K562 (cell line): ENCODE results near the gene PDE9A. TPM values are rescaled to one million over a fixed set of nuclear protein-coding genes. Genes with fewer than 3 reads are reported as not detected.

ENCODE experiments used
- ATAC-seq: fragments of 200-7000 bp; cut with Tn5 transposase; 3 replicates; pipeline ENCODE4 v1.9.1; 2020; ENCODE audit warnings: moderate library complexity
- BruUV-seq: library from RNA; stranded (reverse); fragments of 400-500 nt; replicated peaks from 2 replicates; lab custom pipeline; 2021; lab: Mats Ljungman, UMichigan
- CTCF ChIA-PET: fragments of 300-600 bp; formaldehyde crosslinking; extraction: SDS; loops from one replicate; lab custom pipeline; 2021; ENCODE audit warnings: low intra/inter-chr PET ratio; lab: Yijun Ruan, JAX
- POLR2A ChIA-PET: fragments of 300-600, 350-650 bp; sonication (Branson Sonifier 250); formaldehyde crosslinking; extraction: SDS; loops from one replicate; lab custom pipeline; 2021; ENCODE audit warnings: antibody characterized with exemption, inconsistent platforms; lab: Yijun Ruan, JAX
- DNase-seq, 4 experiments: peaks; one replicate each; pipeline versions ENCODE4 v3.0.0 to v3.0.0-alpha.2; 2011 to 2018; ENCODE audit warnings: low spot score in 3 of 4, mixed read lengths in 3 of 4; ENCODE audit errors: extremely low read depth in 1 of 4
- FAIRE-seq: peaks from 2 replicates; lab custom pipeline; 2011; peaks lifted over from hg19 to GRCh38; lab: Jason Lieb, UNC
- H2AFZ ChIP-seq: 2 replicates; pipeline ENCODE4 v1.6.0; 2011; ENCODE audit warnings: low read depth, low read length, control low read depth, inconsistent platforms
- H3K27ac ChIP-seq: fragments of 200-600 bp; 3 replicates; pipeline ENCODE4 v1.8.0; 2011; ENCODE audit warnings: low read depth, mild to moderate bottlenecking, control low read depth, inconsistent platforms, low read length, moderate library complexity, mixed read lengths; ENCODE audit errors: extremely low read depth
- H3K27me3 ChIP-seq, 2 experiments: fragments of 300-600 bp in 1 of 2; 2 replicates in 1 of 2; 3 replicates in 1 of 2; pipeline versions ENCODE4 v1.6.0 to v1.8.0; 2011; ENCODE audit warnings: inconsistent platforms in 2 of 2, low read length in 2 of 2, mild to moderate bottlenecking in 1 of 2, mixed read lengths in 1 of 2, moderate library complexity in 1 of 2; ENCODE audit not compliant: control insufficient read depth in 2 of 2, insufficient read depth in 2 of 2
- H3K36me3 ChIP-seq: fragments of 300-600 bp; 3 replicates; pipeline ENCODE4 v1.8.0; 2011; ENCODE audit warnings: mild to moderate bottlenecking, low read length, inconsistent platforms; ENCODE audit not compliant: control insufficient read depth, insufficient read depth
- H3K4me1 ChIP-seq, 2 experiments: fragments of 200-600 bp in 1 of 2; replicated peaks in 1 of 2; 2 replicates in 1 of 2; 3 replicates in 1 of 2; pipeline versions ENCODE4 v1.5.1 to v1.8.0; 2011; ENCODE audit warnings: inconsistent platforms in 2 of 2, low read length in 2 of 2, mild to moderate bottlenecking in 1 of 2, mixed read lengths in 1 of 2, moderate library complexity in 1 of 2; ENCODE audit not compliant: control insufficient read depth in 2 of 2, insufficient read depth in 2 of 2
- H3K4me2 ChIP-seq: 2 replicates; pipeline ENCODE4 v1.6.1; 2011; ENCODE audit warnings: low read length, control low read depth, inconsistent platforms, mixed read lengths; ENCODE audit not compliant: insufficient read depth
- H3K4me3 ChIP-seq: fragments of 200-600 bp; sonication (generic), shearing (Covaris generic); 2 replicates; pipeline ENCODE4 v1.5.1; 2016; ENCODE audit warnings: control low read depth, inconsistent platforms
- H3K79me2 ChIP-seq: fragments of 200-600 bp; 3 replicates; pipeline ENCODE4 v1.8.0; 2011; ENCODE audit warnings: low read length, inconsistent platforms; ENCODE audit not compliant: control insufficient read depth, insufficient read depth
- H3K9ac ChIP-seq, 2 experiments: 2 replicates each; pipeline versions ENCODE4 v1.6.0 to v1.6.1; 2011; ENCODE audit warnings: low read depth in 2 of 2, low read length in 2 of 2, control low read depth in 1 of 2, inconsistent platforms in 1 of 2, mild to moderate bottlenecking in 1 of 2, mixed read lengths in 1 of 2; ENCODE audit not compliant: insufficient read depth in 1 of 2
- H3K9me1 ChIP-seq: one replicate; pipeline ENCODE4 v1.6.0; 2011; ENCODE audit warnings: inconsistent platforms, mild to moderate bottlenecking, low read length, moderate library complexity; ENCODE audit not compliant: control insufficient read depth, insufficient read depth
- H3K9me3 ChIP-seq: replicated peaks from 2 replicates; pipeline ENCODE4 v1.5.1; 2011; ENCODE audit warnings: low read depth, low read length, inconsistent platforms; ENCODE audit not compliant: control insufficient read depth, insufficient read depth
- H4K20me1 ChIP-seq: replicated peaks from 2 replicates; pipeline ENCODE4 v1.6.1; 2011; ENCODE audit warnings: low read length, inconsistent platforms, mixed read lengths; ENCODE audit not compliant: control insufficient read depth, insufficient read depth
- ATF7 ChIP-seq: fragments of 450-650 bp; IDR thresholded peaks from 2 replicates; pipeline ENCODE4 v1.7.1; 2014; ENCODE audit warnings: mild to moderate bottlenecking, moderate library complexity
- BRCA1 ChIP-seq, 2 experiments: fragments of 450-650 bp in 1 of 2; sonication (generic) in 1 of 2; formaldehyde crosslinking in 1 of 2; IDR thresholded peaks; 2 replicates each; pipeline versions ENCODE4 v1.5.0 to v1.6.1; 2017 to 2020; ENCODE audit warnings: mild to moderate bottlenecking in 1 of 2, missing genetic modification reagents in 1 of 2
- HDAC3 ChIP-seq: fragments of 450-650 bp; IDR thresholded peaks from 2 replicates; pipeline ENCODE4 v1.6.1; 2018; ENCODE audit warnings: borderline replicate concordance, mild to moderate bottlenecking, moderate library complexity; ENCODE audit not compliant: partially characterized antibody
- NUFIP1 ChIP-seq: fragments of 450-650 bp; IDR thresholded peaks from 2 replicates; pipeline ENCODE4 v1.6.1; 2018; ENCODE audit not compliant: partially characterized antibody
- PCBP2 ChIP-seq: fragments of 200-400 bp; formaldehyde crosslinking; IDR thresholded peaks from 2 replicates; pipeline ENCODE4 v1.6.1; 2018; ENCODE audit warnings: low read length, low read depth, mild to moderate bottlenecking, moderate library complexity; ENCODE audit not compliant: poor library complexity, severe bottlenecking
- POLR2A ChIP-seq: fragments of 450-650 bp; conservative IDR thresholded peaks from 2 replicates; pipeline ENCODE4 v1.6.1; 2016
- PTTG1 ChIP-seq: fragments of 450-650 bp; IDR thresholded peaks from 2 replicates; pipeline ENCODE4 v1.6.1; 2016; ENCODE audit warnings: low read depth, mild to moderate bottlenecking, missing genetic modification characterization, missing compliant biosample characterization
- SIN3A ChIP-seq, 2 experiments: fragments of 150-350 bp in 1 of 2; IDR thresholded peaks; 2 replicates each; pipeline ENCODE4 v1.6.1; 2011 to 2016; ENCODE audit warnings: borderline replicate concordance in 2 of 2, low read depth in 2 of 2, low read length in 2 of 2, mild to moderate bottlenecking in 2 of 2, moderate library complexity in 2 of 2; ENCODE audit not compliant: control insufficient read depth in 1 of 2
- TAF1 ChIP-seq: IDR thresholded peaks from 2 replicates; pipeline ENCODE4 v1.6.1; 2011; ENCODE audit warnings: mild to moderate bottlenecking, low read length, moderate library complexity; ENCODE audit not compliant: insufficient read depth, control insufficient read depth, severe bottlenecking; ENCODE audit errors: extremely low read depth
- ZBTB7A ChIP-seq: IDR thresholded peaks from 2 replicates; pipeline ENCODE4 v1.6.1; 2011; ENCODE audit warnings: low read depth, mild to moderate bottlenecking, low read length, moderate library complexity, borderline replicate concordance; ENCODE audit not compliant: control insufficient read depth
- ZNF212 ChIP-seq: fragments of 450-650 bp; formaldehyde crosslinking; IDR thresholded peaks from 2 replicates; pipeline ENCODE4 v1.4.0; 2020; ENCODE audit warnings: mild to moderate bottlenecking
- WGBS: fragments of 100-300 bp; shearing (Covaris generic); methylation state at CpG from one replicate; pipeline ENCODE4 v1.1.6; 2016; ENCODE audit warnings: low coverage, mixed read lengths; ENCODE audit not compliant: insufficient coverage; ENCODE audit errors: missing lambda C conversion rate; 5-methylcytosine and 5-hydroxymethylcytosine counted together
- in situ Hi-C: fragments of 300-500 bp; cut with MboI; formaldehyde crosslinking; loops from 4 replicates; pipeline ENCODE4 v1.15.0; 2018; ENCODE audit warnings: inconsistent platforms, mixed read lengths
- intact Hi-C: fragments of 100-400 bp; cut with micrococcal nuclease; formaldehyde crosslinking; loops from 2 replicates; pipeline ENCODE4 v1.14.2; 2022
- polyA plus RNA-seq, 8 experiments: library from polyadenylated mRNA; depleted of rRNA in 4 of 8; stranded (reverse) in 5 of 8; unstranded in 3 of 8; fragments of >200 nt; fragmentation: Nextera tagmentation in 2 of 8; fragmentation: Illumina TruSeq in 1 of 8; extraction: Ambion mirVana in 2 of 8; extraction: Trizol in 1 of 8; gene quantifications; 2 replicates each; pipeline versions ENCODE4 v1.2.1 to v1.2.3, GENCODE V29; 2011 to 2014; ENCODE audit warnings: inconsistent platforms in 1 of 8, missing spikeins in 1 of 8
- total RNA-seq, 7 experiments: library from RNA; depleted of rRNA in 6 of 7; stranded (reverse); fragments of >200 nt in 6 of 7; fragmentation: Illumina TruSeq in 2 of 7; extraction: Trizol in 2 of 7; gene quantifications; 2 replicates each; pipeline versions ENCODE4 v1.2.1 to v1.2.3, GENCODE V29; 2011 to 2021; ENCODE audit warnings: low replicate concordance in 1 of 7
- TF ChIP-seq, protein P1 (sequence below): fragments of 450-650 bp; IDR thresholded peaks from 2 replicates; pipeline ENCODE4 v1.6.1; 2014; ENCODE audit warnings: low read depth, mild to moderate bottlenecking, moderate library complexity, borderline replicate concordance
- TF ChIP-seq, protein P2 (sequence below), 3 experiments: IDR thresholded peaks in 2 of 3; conservative IDR thresholded peaks in 1 of 3; 2 replicates each; pipeline ENCODE4 v1.5.1; 2011 to 2012; ENCODE audit warnings: low read length in 3 of 3, mild to moderate bottlenecking in 3 of 3, control low read depth in 2 of 3, improper control_type of control experiment in 1 of 3, inconsistent platforms in 1 of 3, low read depth in 1 of 3, mixed read lengths in 1 of 3, moderate library complexity in 1 of 3; ENCODE audit not compliant: insufficient read depth in 2 of 3
- TF ChIP-seq, protein P3 (sequence below): fragments of 450-650 bp; formaldehyde crosslinking; IDR thresholded peaks from 2 replicates; pipeline ENCODE4 v1.4.0; 2020; ENCODE audit warnings: mild to moderate bottlenecking

Gene PDE9A
- total and polyA plus RNA-seq, 9 of the 15 experiments (the other 6 are each of a cell fraction or from before 2014, with no cell fraction given) = 0.07 to 0.27 TPM; not detected in 7

DNA sequence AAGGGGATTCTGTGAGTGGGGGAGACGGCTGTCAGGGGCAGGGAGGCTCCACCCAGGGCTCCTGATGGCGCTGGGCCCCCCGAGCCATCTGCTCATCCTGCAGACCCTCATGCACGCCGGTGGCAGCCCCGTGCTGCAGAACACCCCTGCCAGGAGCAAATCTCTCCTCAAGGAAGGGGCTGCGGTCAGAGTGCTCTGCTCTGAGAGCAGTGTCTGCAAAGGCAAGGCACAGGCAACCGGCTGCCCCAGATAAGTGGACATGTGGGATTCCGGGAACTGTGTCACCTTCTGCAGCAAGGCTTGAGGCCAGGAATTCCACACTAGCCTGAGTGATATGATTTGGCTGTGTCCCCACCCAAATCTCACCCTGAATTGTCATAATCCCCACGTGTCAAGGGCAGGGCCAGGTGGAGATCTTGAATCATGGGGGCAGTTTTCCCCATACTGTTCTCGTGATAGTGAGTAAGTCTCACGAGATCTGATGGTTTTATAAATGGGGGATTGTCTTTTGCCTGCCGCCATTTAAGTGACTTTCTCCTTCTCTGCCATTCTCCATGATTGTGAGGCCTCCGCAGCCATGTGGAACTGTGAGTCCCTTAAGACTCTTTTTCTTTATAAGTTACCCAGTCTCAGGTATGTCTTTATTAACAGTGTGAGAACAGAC is 101.0 kb downstream of the PDE9A start (continued):
- no peak for TF ChIP-seq HDAC3
- no peak for TF ChIP-seq POLR2A
- TF ChIP-seq, protein P1, sequence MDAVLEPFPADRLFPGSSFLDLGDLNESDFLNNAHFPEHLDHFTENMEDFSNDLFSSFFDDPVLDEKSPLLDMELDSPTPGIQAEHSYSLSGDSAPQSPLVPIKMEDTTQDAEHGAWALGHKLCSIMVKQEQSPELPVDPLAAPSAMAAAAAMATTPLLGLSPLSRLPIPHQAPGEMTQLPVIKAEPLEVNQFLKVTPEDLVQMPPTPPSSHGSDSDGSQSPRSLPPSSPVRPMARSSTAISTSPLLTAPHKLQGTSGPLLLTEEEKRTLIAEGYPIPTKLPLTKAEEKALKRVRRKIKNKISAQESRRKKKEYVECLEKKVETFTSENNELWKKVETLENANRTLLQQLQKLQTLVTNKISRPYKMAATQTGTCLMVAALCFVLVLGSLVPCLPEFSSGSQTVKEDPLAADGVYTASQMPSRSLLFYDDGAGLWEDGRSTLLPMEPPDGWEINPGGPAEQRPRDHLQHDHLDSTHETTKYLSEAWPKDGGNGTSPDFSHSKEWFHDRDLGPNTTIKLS = 0 out of 2 replicates have a peak, but pooled peaks have one; percentile 26
- TF ChIP-seq ZBTB7A = no peak

DNA sequence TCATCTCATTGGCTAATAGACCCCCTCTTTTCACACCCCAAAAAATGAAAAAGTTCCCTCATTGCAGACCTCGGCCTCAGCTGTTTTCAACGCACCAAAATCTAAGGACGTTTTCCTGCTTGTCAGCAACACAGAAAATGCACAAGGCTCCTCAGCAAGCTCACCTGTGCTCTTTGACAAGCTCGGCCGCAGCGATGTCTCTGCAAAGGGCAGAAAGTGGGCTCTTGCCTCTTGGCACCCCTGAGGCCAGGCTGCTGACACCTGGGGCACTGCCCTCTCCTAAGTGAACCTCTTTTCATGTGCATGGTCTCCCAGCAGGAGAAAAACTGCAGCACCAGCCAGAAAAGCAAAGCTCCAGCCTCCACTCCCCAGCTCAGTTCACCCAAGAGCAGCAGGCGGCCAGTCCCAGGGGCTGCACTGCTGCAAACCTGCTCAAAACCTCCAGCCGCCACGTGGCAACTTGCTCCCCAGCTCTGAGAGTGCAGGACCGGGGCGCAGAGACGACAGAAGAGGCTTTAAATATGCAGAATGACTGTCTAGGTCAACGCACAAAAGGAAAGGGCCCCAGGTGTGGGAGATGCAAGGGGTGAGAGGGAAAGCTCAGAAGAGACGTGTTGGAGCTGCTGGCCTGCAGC is 101.7 kb downstream of the PDE9A start:
- Histone ChIP-seq H3K79me2 (no peaks in the 10 kb centered on the region), H4K20me1 (peaks cover 14% of the 10 kb centered on the region; the same call in 1 of the 2 replicates), H3K4me1 (peaks cover 0 to 24% of the 10 kb centered on the region in 2 experiments; a peak in 3 of 5 replicates), H3K4me2 (no peak overlapping the region), H2AFZ (no peak overlapping the region), H3K36me3 (no peaks in the 10 kb centered on the region), H3K4me3 (no peak overlapping the region), H3K9ac (no peak overlapping the region), H3K9me3 (no peaks in the 10 kb centered on the region), H3K27ac (no peak overlapping the region), H3K27me3 (peaks cover 67 to 90% of the 10 kb centered on the region in 2 experiments), H3K9me1 (no peaks in the 10 kb centered on the region)
- ChIA-PET POLR2A (interaction anchor here (0.6 to 2.6 kb wide), 6 partner anchors 7 to 28 kb away, joined by 3 to 9 read pairs (median 3); no protein-coding TSS in a partner anchor), CTCF (no interaction called here)
- no peak for ATAC-seq
- in situ Hi-C loops (no loop called here), intact Hi-C loops (no loop called here)
- DNase-seq = no peak
- FAIRE-seq = no peak
- BruUV-seq = no TSS peak
- 2% methylated on average over 14 of the region's 14 CpGs for WGBS
- TF ChIP-seq ATF7 (no peak), PTTG1 (tag) (no peak), NUFIP1 (no peak), BRCA1 (IDR thresholded peaks at IDR 0.05) (no peak), BRCA1 (CRISPR knock-in tag; IDR thresholded peaks at IDR 0.05) (no peak), PCBP2 (no peak), SIN3A (IDR thresholded peaks at IDR 0.05; ENCODE audit: borderline replicate concordance in 2 of 2, control insufficient read depth in 1 of 2, low read depth in 2 of 2, low read length in 2 of 2) (no peak), TAF1 (no peak), ZNF212 (CRISPR knock-in tag) (no peak)
- TF ChIP-seq, protein P2, sequence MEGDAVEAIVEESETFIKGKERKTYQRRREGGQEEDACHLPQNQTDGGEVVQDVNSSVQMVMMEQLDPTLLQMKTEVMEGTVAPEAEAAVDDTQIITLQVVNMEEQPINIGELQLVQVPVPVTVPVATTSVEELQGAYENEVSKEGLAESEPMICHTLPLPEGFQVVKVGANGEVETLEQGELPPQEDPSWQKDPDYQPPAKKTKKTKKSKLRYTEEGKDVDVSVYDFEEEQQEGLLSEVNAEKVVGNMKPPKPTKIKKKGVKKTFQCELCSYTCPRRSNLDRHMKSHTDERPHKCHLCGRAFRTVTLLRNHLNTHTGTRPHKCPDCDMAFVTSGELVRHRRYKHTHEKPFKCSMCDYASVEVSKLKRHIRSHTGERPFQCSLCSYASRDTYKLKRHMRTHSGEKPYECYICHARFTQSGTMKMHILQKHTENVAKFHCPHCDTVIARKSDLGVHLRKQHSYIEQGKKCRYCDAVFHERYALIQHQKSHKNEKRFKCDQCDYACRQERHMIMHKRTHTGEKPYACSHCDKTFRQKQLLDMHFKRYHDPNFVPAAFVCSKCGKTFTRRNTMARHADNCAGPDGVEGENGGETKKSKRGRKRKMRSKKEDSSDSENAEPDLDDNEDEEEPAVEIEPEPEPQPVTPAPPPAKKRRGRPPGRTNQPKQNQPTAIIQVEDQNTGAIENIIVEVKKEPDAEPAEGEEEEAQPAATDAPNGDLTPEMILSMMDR (IDR thresholded peaks at IDR 0.05 in 2 of 3, conservative IDR thresholded peaks at IDR 0.05 in 1 of 3; ENCODE audit: insufficient read depth in 2 of 3, low read depth in 1 of 3, low read length in 3 of 3) = no peak
- TF ChIP-seq, protein P3, sequence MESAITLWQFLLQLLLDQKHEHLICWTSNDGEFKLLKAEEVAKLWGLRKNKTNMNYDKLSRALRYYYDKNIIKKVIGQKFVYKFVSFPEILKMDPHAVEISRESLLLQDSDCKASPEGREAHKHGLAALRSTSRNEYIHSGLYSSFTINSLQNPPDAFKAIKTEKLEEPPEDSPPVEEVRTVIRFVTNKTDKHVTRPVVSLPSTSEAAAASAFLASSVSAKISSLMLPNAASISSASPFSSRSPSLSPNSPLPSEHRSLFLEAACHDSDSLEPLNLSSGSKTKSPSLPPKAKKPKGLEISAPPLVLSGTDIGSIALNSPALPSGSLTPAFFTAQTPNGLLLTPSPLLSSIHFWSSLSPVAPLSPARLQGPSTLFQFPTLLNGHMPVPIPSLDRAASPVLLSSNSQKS = no peak
